ENCODE results near the gene RHBDF2. TPM values are rescaled to one million over a fixed set of nuclear protein-coding genes. Genes with fewer than 3 reads are reported as not detected.

The RHBDF2 gene
- total RNA-seq, 1 donor from 2014 or later: 54.5 TPM

DNA sequence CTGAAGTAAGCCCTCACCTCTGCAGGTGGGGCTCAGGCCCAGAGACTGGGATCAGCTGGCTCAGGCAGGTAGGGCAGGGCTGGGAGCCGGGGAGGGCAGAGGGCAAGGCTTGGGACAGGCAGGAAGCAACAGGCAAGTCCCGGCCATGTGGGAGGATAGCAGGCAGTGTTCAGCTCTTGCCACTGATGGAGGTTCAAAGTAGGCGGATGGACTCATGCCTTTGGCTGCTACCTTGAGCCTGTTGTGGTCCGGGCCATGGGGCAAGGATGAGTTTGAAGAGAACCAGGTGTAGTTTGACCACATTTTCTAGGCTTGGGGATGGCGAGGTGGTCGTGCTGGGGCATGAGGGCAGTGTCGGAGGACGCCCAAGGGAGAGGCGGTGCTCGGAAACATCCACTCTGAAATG is 41.3 kb upstream of the RHBDF2 start:
- H3K36me3 Mint-ChIP-seq (ENCODE audit: low read depth): no peaks in the 10 kb centered on the region
- intact Hi-C loops (cut with micrococcal nuclease): no loop called here

GRCh38 chr17:76541739-76542454 is 40.7 kb upstream of the RHBDF2 start:
- Mint-ChIP-seq H3K36me3 (ENCODE audit: low read depth) (no peaks in the 10 kb centered on the region), H3K9me3 (no peaks in the 10 kb centered on the region), H3K4me1 (no peaks in the 10 kb centered on the region), H3K27me3 (peaks cover 46% of the 10 kb centered on the region), H3K4me3 (no peak overlapping the region), H3K27ac (no peak overlapping the region)
- DNase-seq: no peak
- intact Hi-C loops (cut with micrococcal nuclease): no loop called here

More for the DNA sequence above, 41.3 kb upstream of the RHBDF2 start:
- H3K27me3 Mint-ChIP-seq: peaks cover 45% of the 10 kb centered on the region
- H3K9me3 Mint-ChIP-seq: no peaks in the 10 kb centered on the region
- H3K4me3 Mint-ChIP-seq: no peak overlapping the region
- no peak for DNase-seq
- no peaks in the 10 kb centered on the region for H3K4me1 Mint-ChIP-seq
- H3K27ac Mint-ChIP-seq: no peak overlapping the region

DNA sequence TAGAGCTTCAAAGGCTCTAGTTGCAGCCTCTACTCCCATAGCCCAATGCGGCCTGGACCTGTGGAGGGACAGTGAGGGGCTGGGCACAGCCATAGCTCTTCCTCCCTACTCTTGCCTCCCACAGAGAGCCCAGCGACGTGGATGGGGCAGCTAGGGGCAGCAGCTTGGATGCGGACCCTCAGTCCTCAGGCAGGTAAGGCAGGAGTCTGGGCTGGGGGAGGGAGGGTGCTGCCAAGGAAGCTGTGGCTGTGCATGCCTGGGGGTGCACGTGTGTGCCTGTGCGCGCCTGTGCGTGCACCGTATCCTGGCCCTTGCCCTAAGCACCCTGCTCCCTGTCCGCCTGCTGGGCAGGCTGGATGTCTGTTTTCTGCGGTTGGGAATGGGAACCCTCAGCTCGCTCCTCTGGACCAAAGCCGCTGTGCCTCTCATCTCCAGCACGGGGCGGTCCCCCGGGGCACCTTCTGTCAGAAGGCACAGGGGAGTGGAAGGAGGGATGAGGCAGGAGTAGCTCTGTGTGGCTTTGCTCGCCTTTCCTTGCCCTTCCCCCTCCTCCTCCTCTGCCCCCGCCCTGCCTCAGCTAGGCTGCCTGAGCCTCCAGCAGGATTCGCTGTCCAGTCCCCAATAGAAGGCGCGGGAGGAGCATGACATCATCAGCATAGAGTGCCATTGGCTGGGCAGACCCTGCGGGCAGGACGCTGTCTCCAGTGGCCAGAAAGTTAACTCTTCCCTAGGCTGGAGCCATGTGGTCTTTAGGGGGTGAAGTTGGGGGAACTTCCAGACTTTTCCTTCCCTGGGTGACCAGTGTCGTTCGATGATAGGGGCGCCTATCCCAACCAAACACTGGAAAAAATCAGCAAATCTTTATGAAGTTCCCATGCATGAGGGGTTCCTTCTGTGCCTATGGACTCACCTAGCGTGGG is 39.4 kb upstream of the RHBDF2 start:
- no peak overlapping the region for H3K27ac Mint-ChIP-seq
- H3K4me1 Mint-ChIP-seq: no peaks in the 10 kb centered on the region
- H3K36me3 Mint-ChIP-seq (ENCODE audit: low read depth): no peaks in the 10 kb centered on the region
- intact Hi-C loops (cut with micrococcal nuclease): no loop called here
- no peaks in the 10 kb centered on the region for H3K9me3 Mint-ChIP-seq
- peak; percentile 81 for DNase-seq
- H3K27me3 Mint-ChIP-seq: peaks cover 55% of the 10 kb centered on the region
- no peak overlapping the region for H3K4me3 Mint-ChIP-seq

DNA sequence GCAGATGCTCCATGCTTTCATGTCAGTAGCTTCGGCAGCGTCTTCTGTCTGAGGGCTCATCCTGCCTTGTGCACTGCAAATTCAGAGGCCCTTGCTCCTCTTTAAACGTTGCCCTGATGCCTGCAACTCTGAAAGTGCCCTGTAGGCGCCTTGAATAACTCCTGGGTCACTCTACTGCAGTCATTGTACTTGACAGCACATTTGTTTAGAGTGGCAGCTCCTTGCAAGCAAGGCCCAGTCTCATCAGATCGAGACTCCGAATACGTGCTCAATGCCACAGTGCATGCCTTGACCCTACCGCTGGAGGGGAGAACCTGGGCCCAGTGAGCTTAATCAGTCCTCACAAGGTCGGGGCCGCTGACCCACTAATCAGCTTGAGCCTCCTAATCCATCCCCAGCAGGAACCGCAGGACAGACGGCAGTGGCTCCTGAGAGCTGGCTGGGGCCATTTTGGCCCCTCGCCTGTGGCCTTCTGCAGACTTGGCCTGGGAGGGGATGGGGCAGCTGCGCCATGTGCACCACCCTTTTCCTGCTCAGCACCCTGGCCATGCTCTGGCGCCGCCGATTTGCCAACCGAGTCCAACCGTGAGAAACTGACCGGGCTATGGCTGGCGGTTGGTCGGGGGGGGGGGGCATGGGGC is 38.5 kb upstream of the RHBDF2 start, which contains the start of gene PRCD:
Gene PRCD (plus strand): TSS at position 414 of the 641 bp plus-strand sequence. CDS start 98 bp downstream, at position 512.
- no peaks in the 10 kb centered on the region for H3K4me1 Mint-ChIP-seq
- H3K9me3 Mint-ChIP-seq: no peaks in the 10 kb centered on the region
- intact Hi-C loops (cut with micrococcal nuclease): no loop called here
- H3K27ac Mint-ChIP-seq: no peak within 1 kb of the TSS
- H3K4me3 Mint-ChIP-seq: no peak within 1 kb of the TSS
- peaks cover 61% of the 10 kb centered on the region for H3K27me3 Mint-ChIP-seq
- DNase-seq: no peak
- no peaks in the 10 kb centered on the region for H3K36me3 Mint-ChIP-seq (ENCODE audit: low read depth)

- DNase-seq: no peak
- Mint-ChIP-seq H3K4me3 (no peak overlapping the region), H3K27me3 (peaks cover 62% of the 10 kb centered on the region), H3K4me1 (no peaks in the 10 kb centered on the region), H3K36me3 (ENCODE audit: low read depth) (no peaks in the 10 kb centered on the region), H3K9me3 (no peaks in the 10 kb centered on the region), H3K27ac (no peak overlapping the region)
- intact Hi-C loops (cut with micrococcal nuclease): no loop called here
These were observed 37.8 kb upstream of the RHBDF2 start for GRCh38 chr17:76538941-76539570.

- H3K36me3 Mint-ChIP-seq (ENCODE audit: low read depth): no peaks in the 10 kb centered on the region
- H3K4me1 Mint-ChIP-seq: no peaks in the 10 kb centered on the region
- no peak overlapping the region for H3K4me3 Mint-ChIP-seq
- intact Hi-C loops (cut with micrococcal nuclease): no loop called here
- no peaks in the 10 kb centered on the region for H3K9me3 Mint-ChIP-seq
- DNase-seq: no peak
- H3K27me3 Mint-ChIP-seq: peaks cover 58% of the 10 kb centered on the region
- no peak overlapping the region for H3K27ac Mint-ChIP-seq
These were observed 37.2 kb upstream of the RHBDF2 start for GRCh38 chr17:76538281-76538931.

GRCh38 chr17:76537578-76538280 is 36.5 kb upstream of the RHBDF2 start, which contains the start of gene CYGB:
Gene CYGB (minus strand): TSS chr17:76537709. CDS start chr17:76537542, 167 bp downstream.
- no peaks in the 10 kb centered on the region for H3K9me3 Mint-ChIP-seq
- H3K4me1 Mint-ChIP-seq: no peaks in the 10 kb centered on the region
- peaks cover 56% of the 10 kb centered on the region for H3K27me3 Mint-ChIP-seq
- H3K27ac Mint-ChIP-seq: no peak within 1 kb of the TSS
- H3K36me3 Mint-ChIP-seq (ENCODE audit: low read depth): no peaks in the 10 kb centered on the region
- intact Hi-C loops (cut with micrococcal nuclease): no loop called here
- peak; percentile 67 for DNase-seq
- no peak within 1 kb of the TSS for H3K4me3 Mint-ChIP-seq

GRCh38 chr17:76537288-76537577 is 36.0 kb upstream of the RHBDF2 start:
- no peak for DNase-seq
- Mint-ChIP-seq H3K36me3 (ENCODE audit: low read depth) (no peaks in the 10 kb centered on the region), H3K27ac (no peak overlapping the region), H3K27me3 (peaks cover 52% of the 10 kb centered on the region), H3K4me3 (no peak overlapping the region), H3K4me1 (no peaks in the 10 kb centered on the region), H3K9me3 (no peaks in the 10 kb centered on the region)
- intact Hi-C loops (cut with micrococcal nuclease): no loop called here

DNA sequence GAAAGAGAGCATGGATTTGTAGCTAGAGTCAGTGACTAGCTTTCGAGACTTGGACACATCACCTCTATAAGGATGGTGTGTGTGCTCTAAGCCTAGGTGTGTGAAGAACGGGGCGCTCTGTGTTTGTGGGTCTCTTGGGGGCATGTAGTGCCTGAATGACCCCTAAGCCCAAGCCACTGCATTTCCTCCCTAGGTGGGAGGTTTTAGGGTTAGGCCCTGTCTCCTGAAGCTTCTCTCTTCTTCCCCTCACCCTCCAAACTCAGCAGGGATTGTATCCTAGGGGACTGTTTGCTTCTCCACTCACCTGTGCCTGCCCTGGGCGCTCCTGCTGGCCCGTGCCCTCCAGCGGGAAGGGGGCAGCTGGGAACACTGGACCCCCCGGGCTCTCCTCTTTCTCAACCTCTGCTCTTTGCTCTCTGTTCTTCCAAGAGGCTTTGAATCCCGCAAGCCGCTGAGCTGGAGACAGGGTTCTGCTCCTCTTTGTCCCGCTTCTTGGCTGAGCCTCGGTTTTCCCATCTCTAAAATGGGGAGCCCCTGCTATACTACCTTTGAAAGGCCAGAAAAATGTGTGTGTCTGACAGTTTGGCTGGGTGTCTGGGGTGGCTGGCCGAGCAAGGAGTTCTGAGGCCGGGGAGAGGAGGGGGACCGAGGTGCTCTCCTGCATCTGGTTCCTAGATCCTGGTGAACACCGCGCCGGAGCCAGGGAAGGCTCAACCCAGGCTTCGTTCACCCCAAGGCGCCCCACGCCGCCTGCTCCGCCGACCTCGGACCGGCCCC is 35.5 kb upstream of the RHBDF2 start:
- Mint-ChIP-seq H3K36me3 (ENCODE audit: low read depth) (no peaks in the 10 kb centered on the region), H3K4me1 (no peaks in the 10 kb centered on the region), H3K27me3 (peaks cover 51% of the 10 kb centered on the region)

GRCh38 chr17:76535788-76536510 is 34.7 kb upstream of the RHBDF2 start:
- H3K27me3 Mint-ChIP-seq: peaks cover 46% of the 10 kb centered on the region
- no peak for DNase-seq
- H3K27ac Mint-ChIP-seq: no peak overlapping the region
- no peaks in the 10 kb centered on the region for H3K9me3 Mint-ChIP-seq
- no peaks in the 10 kb centered on the region for H3K4me1 Mint-ChIP-seq
- intact Hi-C loops (cut with micrococcal nuclease): no loop called here
- no peak overlapping the region for H3K4me3 Mint-ChIP-seq
- H3K36me3 Mint-ChIP-seq (ENCODE audit: low read depth): no peaks in the 10 kb centered on the region

More for the DNA sequence above, 35.5 kb upstream of the RHBDF2 start:
- no peak for DNase-seq
- no peak overlapping the region for H3K4me3 Mint-ChIP-seq
- intact Hi-C loops (cut with micrococcal nuclease): no loop called here
- H3K9me3 Mint-ChIP-seq: no peaks in the 10 kb centered on the region
- no peak overlapping the region for H3K27ac Mint-ChIP-seq

GRCh38 chr17:76534831-76535732 is 33.9 kb upstream of the RHBDF2 start:
- H3K36me3 Mint-ChIP-seq (ENCODE audit: low read depth): no peaks in the 10 kb centered on the region
- no peak for DNase-seq
- no peak overlapping the region for H3K27ac Mint-ChIP-seq
- no peaks in the 10 kb centered on the region for H3K9me3 Mint-ChIP-seq
- H3K4me1 Mint-ChIP-seq: no peaks in the 10 kb centered on the region
- intact Hi-C loops (cut with micrococcal nuclease): no loop called here
- no peak overlapping the region for H3K4me3 Mint-ChIP-seq
- peaks cover 39% of the 10 kb centered on the region for H3K27me3 Mint-ChIP-seq

Data from activated CD4-positive, alpha-beta T cell treated with anti-CD3 and anti-CD28 coated beads, Interleukin-2, amount 10 ng/mL, durations not matched to agents 24 days and 14 days (primary cell).